Neural progenitor cell (in vitro differentiated cells): ENCODE data around the gene RPS6KB2. TPM values are rescaled to one million over a fixed set of nuclear protein-coding genes. Genes with fewer than 3 reads are reported as not detected.

Experiments used
- DNase-seq: peaks from one replicate; pipeline ENCODE4 v3.0.0-alpha.2; 2016; ENCODE audit warnings: low spot score
- H2AFZ ChIP-seq: fragments of 200-600 bp; sonication (generic); replicated peaks from 2 replicates; pipeline ENCODE4 v1.6.1; 2016; ENCODE audit warnings: antibody characterized with exemption
- H3F3A ChIP-seq: fragments of 200-600 bp; sonication (generic); 2 replicates; pipeline ENCODE4 v1.6.1; 2016; ENCODE audit warnings: antibody characterized with exemption, low read depth
- H3K27ac ChIP-seq: fragments of 200-600 bp; sonication (generic); 2 replicates; pipeline ENCODE4 v1.5.1; 2016; ENCODE audit warnings: mild to moderate bottlenecking
- H3K27me3 ChIP-seq: fragments of 200-600 bp; sonication (generic); 2 replicates; pipeline ENCODE4 v1.6.1; 2016; ENCODE audit warnings: mild to moderate bottlenecking, moderate library complexity
- H3K36me3 ChIP-seq: fragments of 200-600 bp; sonication (generic); 2 replicates; pipeline ENCODE4 v1.5.1; 2016
- H3K4me1 ChIP-seq: fragments of 200-600 bp; sonication (generic); 2 replicates; pipeline ENCODE4 v1.6.1; 2016; ENCODE audit warnings: mixed run types
- H3K4me2 ChIP-seq: fragments of 200-600 bp; sonication (generic); 2 replicates; pipeline ENCODE4 v1.6.1; 2016
- H3K4me3 ChIP-seq: fragments of 200-600 bp; sonication (generic); 2 replicates; pipeline ENCODE4 v1.5.1; 2016
- H3K79me2 ChIP-seq: fragments of 200-600 bp; sonication (generic); 2 replicates; pipeline ENCODE4 v1.6.1; 2016; ENCODE audit warnings: low read depth
- H3K9ac ChIP-seq: fragments of 200-600 bp; sonication (generic); 2 replicates; pipeline ENCODE4 v1.6.1; 2016
- H3K9me3 ChIP-seq: fragments of 200-600 bp; sonication (generic); 2 replicates; pipeline ENCODE4 v1.5.1; 2016; ENCODE audit warnings: low read depth
- H4K20me1 ChIP-seq: fragments of 200-600 bp; sonication (generic); 2 replicates; pipeline ENCODE4 v1.6.1; 2016; ENCODE audit warnings: low read depth
- H3K27ac Mint-ChIP-seq: 3 replicates; pipeline ENCODE4 v1.8.0; 2021; ENCODE audit warnings: mixed read lengths
- H3K27me3 Mint-ChIP-seq: 2 replicates; pipeline ENCODE4 v1.8.0; 2022; ENCODE audit warnings: low read depth, mild to moderate bottlenecking, inconsistent platforms, moderate library complexity, mixed read lengths; ENCODE audit not compliant: insufficient read depth
- H3K36me3 Mint-ChIP-seq: 3 replicates; pipeline ENCODE4 v1.8.0; 2021; ENCODE audit warnings: mixed read lengths
- H3K4me1 Mint-ChIP-seq: 3 replicates; pipeline ENCODE4 v1.8.0; 2021; ENCODE audit warnings: mixed read lengths
- H3K4me3 Mint-ChIP-seq: 3 replicates; pipeline ENCODE4 v1.8.0; 2021; ENCODE audit warnings: mild to moderate bottlenecking, moderate library complexity, mixed read lengths
- H3K9me3 Mint-ChIP-seq: 3 replicates; pipeline ENCODE4 v1.8.0; 2020; ENCODE audit warnings: mixed read lengths
- CTCF ChIP-seq: fragments of 200-600 bp; sonication (generic); IDR thresholded peaks from 2 replicates; pipeline ENCODE4 v1.5.1; 2017; ENCODE audit warnings: antibody characterized with exemption, mild to moderate bottlenecking
- EZH2 ChIP-seq: fragments of 200-600 bp; sonication (generic); IDR thresholded peaks from 2 replicates; pipeline ENCODE4 v1.6.1; 2017; ENCODE audit warnings: antibody characterized with exemption, mild to moderate bottlenecking, moderate library complexity
- EZH2phosphoT487 ChIP-seq: fragments of 200-600 bp; sonication (generic); IDR thresholded peaks from 2 replicates; pipeline ENCODE4 v1.6.1; 2017; ENCODE audit warnings: antibody characterized with exemption
- total RNA-seq: library from RNA; depleted of rRNA; stranded (reverse); fragments of >200 nt; gene quantifications from 2 replicates; pipeline ENCODE4 v1.2.3, GENCODE V29; 2015; ENCODE audit warnings: low replicate concordance

Gene RPS6KB2
- total RNA-seq, 1 donor from 2014 or later: 23.7 TPM

GRCh38 chr11:67404515-67405195, 23.6 kb upstream of the RPS6KB2 start:
- Mint-ChIP-seq H3K4me1 (peaks cover 38% of the 10 kb centered on the region), H3K27ac (peak overlapping the region; percentile 98), H3K9me3 (no peaks in the 10 kb centered on the region), H3K4me3 (peak overlapping the region; percentile 68), H3K36me3 (no peaks in the 10 kb centered on the region), H3K27me3 (peaks cover 8% of the 10 kb centered on the region)
- Histone ChIP-seq H3K27ac (no peak overlapping the region), H4K20me1 (peaks cover 8% of the 10 kb centered on the region), H2AFZ (no peak overlapping the region), H3K36me3 (no peaks in the 10 kb centered on the region), H3F3A (no peaks in the 10 kb centered on the region), H3K27me3 (no peaks in the 10 kb centered on the region), H3K4me3 (no peak overlapping the region), H3K4me1 (peaks cover 13% of the 10 kb centered on the region), H3K9me3 (no peaks in the 10 kb centered on the region), H3K9ac (no peak overlapping the region), H3K79me2 (peaks cover 16% of the 10 kb centered on the region), H3K4me2 (no peak overlapping the region)
- DNase-seq: no peak
- TF ChIP-seq EZH2phosphoT487: no peak
- no peak for TF ChIP-seq CTCF
- TF ChIP-seq EZH2: no peak

- no peak overlapping the region for H3K4me3 Mint-ChIP-seq
- H3K79me2 ChIP-seq: peaks cover 12% of the 10 kb centered on the region
- no peaks in the 10 kb centered on the region for H3F3A ChIP-seq
- H2AFZ ChIP-seq: no peak overlapping the region
- peaks cover 8% of the 10 kb centered on the region for H4K20me1 ChIP-seq
- H3K4me1 Mint-ChIP-seq: peaks cover 38% of the 10 kb centered on the region
- peaks cover 15% of the 10 kb centered on the region for H3K4me1 ChIP-seq
- no peaks in the 10 kb centered on the region for H3K36me3 ChIP-seq
- H3K9me3 Mint-ChIP-seq: no peaks in the 10 kb centered on the region
- H3K27ac ChIP-seq: no peak overlapping the region
- H3K4me2 ChIP-seq: no peak overlapping the region
- TF ChIP-seq EZH2phosphoT487: no peak
- no peak overlapping the region for H3K9ac ChIP-seq
- H3K27me3 ChIP-seq: no peaks in the 10 kb centered on the region
- no peak overlapping the region for H3K27ac Mint-ChIP-seq
- H3K27me3 Mint-ChIP-seq: peaks cover 8% of the 10 kb centered on the region
- H3K9me3 ChIP-seq: no peaks in the 10 kb centered on the region
- DNase-seq: no peak
- no peaks in the 10 kb centered on the region for H3K36me3 Mint-ChIP-seq
- H3K4me3 ChIP-seq: no peak overlapping the region
These were observed 23.1 kb upstream of the RPS6KB2 start for GRCh38 chr11:67405196-67405567.

GRCh38 chr11:67405688-67406339, 22.5 kb upstream of the RPS6KB2 start:
- no peak overlapping the region for H3K27ac ChIP-seq
- TF ChIP-seq EZH2 (no peak), EZH2phosphoT487 (no peak), CTCF (no peak)
- peaks cover 15% of the 10 kb centered on the region for H3K4me1 ChIP-seq
- no peak overlapping the region for H3K4me3 ChIP-seq
- peaks cover 6% of the 10 kb centered on the region for H3K79me2 ChIP-seq
- H3K9me3 Mint-ChIP-seq: no peaks in the 10 kb centered on the region
- no peak overlapping the region for H2AFZ ChIP-seq
- no peak overlapping the region for H3K4me2 ChIP-seq
- no peaks in the 10 kb centered on the region for H3K27me3 ChIP-seq
- peaks cover 2% of the 10 kb centered on the region for H3F3A ChIP-seq
- peaks cover 8% of the 10 kb centered on the region for H3K27me3 Mint-ChIP-seq
- no peak overlapping the region for H3K27ac Mint-ChIP-seq
- H3K9me3 ChIP-seq: no peaks in the 10 kb centered on the region
- H3K36me3 Mint-ChIP-seq: no peaks in the 10 kb centered on the region
- no peak for DNase-seq
- no peak overlapping the region for H3K9ac ChIP-seq
- H3K4me3 Mint-ChIP-seq: no peak overlapping the region
- peaks cover 37% of the 10 kb centered on the region for H3K4me1 Mint-ChIP-seq
- H3K36me3 ChIP-seq: no peaks in the 10 kb centered on the region
- H4K20me1 ChIP-seq: peaks cover 1% of the 10 kb centered on the region

GRCh38 chr11:67406420-67406968, 21.8 kb upstream of the RPS6KB2 start:
- TF ChIP-seq EZH2phosphoT487 (no peak), EZH2 (no peak), CTCF (no peak)
- DNase-seq: no peak
- Histone ChIP-seq H3K9me3 (no peaks in the 10 kb centered on the region), H2AFZ (no peak overlapping the region), H3K4me1 (peaks cover 21% of the 10 kb centered on the region), H3K27ac (no peak overlapping the region), H3F3A (peaks cover 9% of the 10 kb centered on the region), H3K4me3 (no peak overlapping the region), H4K20me1 (no peaks in the 10 kb centered on the region), H3K4me2 (no peak overlapping the region), H3K27me3 (no peaks in the 10 kb centered on the region), H3K9ac (no peak overlapping the region), H3K36me3 (no peaks in the 10 kb centered on the region), H3K79me2 (no peaks in the 10 kb centered on the region)
- Mint-ChIP-seq H3K27ac (no peak overlapping the region), H3K36me3 (no peaks in the 10 kb centered on the region), H3K4me1 (peaks cover 38% of the 10 kb centered on the region), H3K9me3 (no peaks in the 10 kb centered on the region), H3K4me3 (no peak overlapping the region), H3K27me3 (peaks cover 8% of the 10 kb centered on the region)
